Measurements from ENCODE around the gene TSPOAP1. TPM values are rescaled to one million over a fixed set of nuclear protein-coding genes. Genes with fewer than 3 reads are reported as not detected.

Gene TSPOAP1
- polyA plus RNA-seq, 1 of the 3 experiments (the other 2 are of a cell fraction) = 0.79 TPM

- ChIA-PET POLR2A (no interaction called here), CTCF (interaction anchor here (2.7 kb wide), 1 partner anchor 22 kb away, joined by 8 read pairs; no protein-coding TSS in a partner anchor)
- Histone ChIP-seq H3K27me3 (ENCODE audit: insufficient read depth) (peaks cover 30% of the 10 kb centered on the region; the same call in 1 of the 2 replicates), H3F3A (replicated peaks; ENCODE audit: insufficient read depth) (no peaks in the 10 kb centered on the region), H3K4me2 (no peak overlapping the region), H4K20me1 (ENCODE audit: insufficient read depth) (no peaks in the 10 kb centered on the region), H3K9me2 (no peaks in the 10 kb centered on the region), H2AFZ (ENCODE audit: low read depth) (no peak overlapping the region), H3K79me2 (ENCODE audit: insufficient read depth) (no peaks in the 10 kb centered on the region), H3K9me3 (no peaks in the 10 kb centered on the region), H3K4me1 (ENCODE audit: control insufficient read depth in 1 of 2, insufficient read depth in 2 of 2, low read depth in 1 of 2, low read length in 1 of 2) (no peaks in the 10 kb centered on the region; a peak in 1 of 4 replicates), H3K36me3 (replicated peaks in 1 of 2; ENCODE audit: control insufficient read depth in 1 of 2, insufficient read depth in 2 of 2, low read length in 1 of 2) (no peaks in the 10 kb centered on the region), H3K4me3 (ENCODE audit: low read depth in 2 of 2, low read length in 1 of 2) (no peak overlapping the region), H3K9ac (no peak overlapping the region), H3K27ac (ENCODE audit: low read depth in 2 of 2, low read length in 1 of 2) (no peak overlapping the region)
- TF ChIP-seq IRF3 (IDR thresholded peaks at IDR 0.05; ENCODE audit: low read depth, low read length) = no peak
- TF ChIP-seq FOXJ3 (CRISPR knock-in tag; IDR thresholded peaks at IDR 0.05) = no peak
- TF ChIP-seq REST (IDR thresholded peaks at IDR 0.05; ENCODE audit: low read depth, low read length) = no peak
- TF ChIP-seq MXI1 (IDR thresholded peaks at IDR 0.05; ENCODE audit: low read depth, low read length) = no peak
- TF ChIP-seq RAD21 (IDR thresholded peaks at IDR 0.05; ENCODE audit: low read length) = no peak
- TF ChIP-seq TEAD4 (IDR thresholded peaks at IDR 0.05; ENCODE audit: borderline replicate concordance, insufficient read depth) = no peak
- no peak for TF ChIP-seq TAF1 (IDR thresholded peaks at IDR 0.05; ENCODE audit: borderline replicate concordance, low read depth, low read length)
- no peak for TF ChIP-seq USF1 (IDR thresholded peaks at IDR 0.05; ENCODE audit: borderline replicate concordance, low read depth)
- no peak for TF ChIP-seq SMC3 (IDR thresholded peaks at IDR 0.05; ENCODE audit: low read depth, low read length)
- WGBS (ENCODE audit: low lambda C conversion rate) = 23% methylated on average over 6 of the region's 6 CpGs
- DNase-seq = no peak
Observed at GRCh38 chr17:58282442-58282841, 46.2 kb downstream of the TSPOAP1 start.

- H3K9me3 ChIP-seq = no peaks in the 10 kb centered on the region
- POLR2A ChIA-PET = no interaction called here
- no peak overlapping the region for H3K27ac ChIP-seq (ENCODE audit: low read depth in 2 of 2, low read length in 1 of 2)
- no peaks in the 10 kb centered on the region for H3K79me2 ChIP-seq (ENCODE audit: insufficient read depth)
- no peaks in the 10 kb centered on the region for H3K36me3 ChIP-seq (replicated peaks in 1 of 2; ENCODE audit: control insufficient read depth in 1 of 2, insufficient read depth in 2 of 2, low read length in 1 of 2)
- no peak overlapping the region for H2AFZ ChIP-seq (ENCODE audit: low read depth)
- H3K9me2 ChIP-seq = no peaks in the 10 kb centered on the region
- H3K27me3 ChIP-seq (ENCODE audit: insufficient read depth) = peaks cover 33% of the 10 kb centered on the region; the same call in 1 of the 2 replicates
- WGBS (ENCODE audit: low lambda C conversion rate) = 25% methylated on average over 2 of the region's 2 CpGs
- H3F3A ChIP-seq (replicated peaks; ENCODE audit: insufficient read depth) = no peaks in the 10 kb centered on the region
- CTCF ChIA-PET = interaction anchor here (1.7 to 2.7 kb wide), 2 partner anchors 11 to 23 kb away, joined by 5 to 8 read pairs; no protein-coding TSS in a partner anchor
- no peak for TF ChIP-seq FOSL2 (IDR thresholded peaks at IDR 0.05; ENCODE audit: borderline replicate concordance, low read depth)
- no peak for TF ChIP-seq RFX5 (IDR thresholded peaks at IDR 0.05; ENCODE audit: low read length)
- TF ChIP-seq EP300 (IDR thresholded peaks at IDR 0.05; ENCODE audit: borderline replicate concordance in 1 of 2, low read depth in 1 of 2, low read length in 1 of 2) = no peak
- TF ChIP-seq FOXM1 (IDR thresholded peaks at IDR 0.05; ENCODE audit: low read depth) = no peak
- TF ChIP-seq USF1 (IDR thresholded peaks at IDR 0.05; ENCODE audit: borderline replicate concordance, low read depth) = no peak
- TF ChIP-seq TAF1 (IDR thresholded peaks at IDR 0.05; ENCODE audit: borderline replicate concordance, low read depth, low read length) = no peak
- no peak for TF ChIP-seq IRF3 (IDR thresholded peaks at IDR 0.05; ENCODE audit: low read depth, low read length)
- no peak for TF ChIP-seq JUND (IDR thresholded peaks at IDR 0.05)
- no peak for TF ChIP-seq RAD21 (IDR thresholded peaks at IDR 0.05; ENCODE audit: low read length)
- no peak for TF ChIP-seq CTCF (IDR thresholded peaks at IDR 0.05)
- no peak for TF ChIP-seq RXRA (IDR thresholded peaks at IDR 0.05; ENCODE audit: borderline replicate concordance, low read depth)
- no peak overlapping the region for H3K4me2 ChIP-seq
- no peak overlapping the region for H3K4me3 ChIP-seq (ENCODE audit: low read depth in 2 of 2, low read length in 1 of 2)
- no peaks in the 10 kb centered on the region; a peak in 1 of 4 replicates for H3K4me1 ChIP-seq (ENCODE audit: control insufficient read depth in 1 of 2, insufficient read depth in 2 of 2, low read depth in 1 of 2, low read length in 1 of 2)
- no peaks in the 10 kb centered on the region for H4K20me1 ChIP-seq (ENCODE audit: insufficient read depth)
- H3K9ac ChIP-seq = no peak overlapping the region
- DNase-seq = no peak
Observed at GRCh38 chr17:58281511-58282011, 47.0 kb downstream of the TSPOAP1 start.

Measured in SK-N-SH (cell line).